ENCODE data around the gene DNAJA3. TPM values are rescaled to one million over a fixed set of nuclear protein-coding genes. Genes with fewer than 3 reads are reported as not detected.

The DNAJA3 gene
- total and polyA plus RNA-seq, 2 experiments from 2014 or later = 60.5 to 70.7 TPM

GRCh38 chr16:4505356-4506147, 79.9 kb downstream of the DNAJA3 start:
- Histone ChIP-seq H3K4me1 (ENCODE audit: low read depth) (peaks cover 6% of the 10 kb centered on the region), H3K27ac (no peak overlapping the region), H3K36me3 (peaks cover 9% of the 10 kb centered on the region), H3K27me3 (no peaks in the 10 kb centered on the region), H3K9me3 (ENCODE audit: low read depth) (no peaks in the 10 kb centered on the region), H3K4me3 (no peak overlapping the region)
- DNase-seq (ENCODE audit: low read depth in 1 of 2, low spot score in 1 of 2) = no peak
- no peak for TF ChIP-seq CTCF (IDR thresholded peaks at IDR 0.05; ENCODE audit: low read depth, low read length)

Other genes with a start within 250 kb of the DNAJA3 start
- gene SRL, start 183.8 kb upstream of the DNAJA3 start, total RNA-seq = 46.1 and 51.1 TPM in 2 replicates
- 45.9 and 56.4 TPM in 2 replicates for gene SRL, start 183.8 kb upstream of the DNAJA3 start, polyA plus RNA-seq
- 11.7 and 20.5 TPM in 2 replicates for gene TFAP4, start 152.8 kb upstream of the DNAJA3 start, total RNA-seq
- 3.4 and 6.7 TPM in 2 replicates for gene TFAP4, start 152.8 kb upstream of the DNAJA3 start, polyA plus RNA-seq
- 10.4 and 14.5 TPM in 2 replicates for gene GLIS2, start 109.8 kb upstream of the DNAJA3 start, total RNA-seq
- 10.3 and 15.4 TPM in 2 replicates for gene GLIS2, start 109.8 kb upstream of the DNAJA3 start, polyA plus RNA-seq
- gene PAM16, start 74.5 kb upstream of the DNAJA3 start, total RNA-seq = 65.1 and 72.5 TPM in 2 replicates
- gene PAM16, start 74.5 kb upstream of the DNAJA3 start, polyA plus RNA-seq = 71.8 and 82.8 TPM in 2 replicates
- 23.3 and 33.3 TPM in 2 replicates for gene VASN, start 54.0 kb upstream of the DNAJA3 start, total RNA-seq
- 18.9 and 30.5 TPM in 2 replicates for gene VASN, start 54.0 kb upstream of the DNAJA3 start, polyA plus RNA-seq
- gene CORO7, start 9.3 kb upstream of the DNAJA3 start, total RNA-seq = 33.0 and 66.5 TPM in 2 replicates
- 54.2 and 62.1 TPM in 2 replicates for gene CORO7, start 9.3 kb upstream of the DNAJA3 start, polyA plus RNA-seq
- 45.4 and 64.5 TPM in 2 replicates for gene NMRAL1, start 48.8 kb downstream of the DNAJA3 start, total RNA-seq
- 32.4 and 46.9 TPM in 2 replicates for gene NMRAL1, start 48.8 kb downstream of the DNAJA3 start, polyA plus RNA-seq
- 61.5 and 69.8 TPM in 2 replicates for gene HMOX2, start 50.5 kb downstream of the DNAJA3 start, total RNA-seq
- gene HMOX2, start 50.5 kb downstream of the DNAJA3 start, polyA plus RNA-seq = 83.7 and 101 TPM in 2 replicates
- 46.4 and 55.8 TPM in 2 replicates for gene CDIP1, start 112.9 kb downstream of the DNAJA3 start, total RNA-seq
- gene CDIP1, start 112.9 kb downstream of the DNAJA3 start, polyA plus RNA-seq = 87.6 and 88.4 TPM in 2 replicates
- 1.9 and 3.6 TPM in 2 replicates for gene C16orf96, start 130.5 kb downstream of the DNAJA3 start, total RNA-seq
- gene C16orf96, start 130.5 kb downstream of the DNAJA3 start, polyA plus RNA-seq = 0.24 and 0.39 TPM in 2 replicates
- gene UBALD1, start 189.0 kb downstream of the DNAJA3 start, total RNA-seq = 33.6 and 42.9 TPM in 2 replicates
- 46.6 and 47.3 TPM in 2 replicates for gene UBALD1, start 189.0 kb downstream of the DNAJA3 start, polyA plus RNA-seq
- gene MGRN1, start 199.0 kb downstream of the DNAJA3 start, total RNA-seq = 58.2 and 66.6 TPM in 2 replicates
- gene MGRN1, start 199.0 kb downstream of the DNAJA3 start, polyA plus RNA-seq = 42.6 and 47.2 TPM in 2 replicates